ENCODE results near the gene CD1B. TPM values are rescaled to one million over a fixed set of nuclear protein-coding genes. Genes with fewer than 3 reads are reported as not detected.
"Not testable (repeated sequence)": the region's sequence is repeated elsewhere in the genome, so short reads cannot be mapped to it uniquely, and the experiment has no call there.

CD1B gene
- total RNA-seq, 4 donors from 2014 or later, result not detected

- no peaks in the 10 kb centered on the region for H3K9me3 ChIP-seq
- H3K36me3 ChIP-seq, result no peaks in the 10 kb centered on the region
- WGBS, 2 donors, result 68 to 71% methylated on average over 4 of the region's 4 CpGs
- no peaks in the 10 kb centered on the region for H3K27me3 ChIP-seq
- TF ChIP-seq CTCF (IDR thresholded peaks at IDR 0.05) (no peak), POLR2A (IDR thresholded peaks at IDR 0.05) (no peak)
- no peak for DNase-seq
- intact Hi-C loops (cut with DNase I), result no loop called here
- no peak overlapping the region for H3K4me3 ChIP-seq
- peak overlapping the region in 1 of 4 donors; percentile 10 for H3K27ac ChIP-seq
- no peaks in the 10 kb centered on the region for H3K4me1 ChIP-seq
These were observed 44.8 kb downstream of the CD1B start for GRCh38 chr1:158286487-158286886.

- DNase-seq, result peak; percentile 23
- intact Hi-C loops (cut with DNase I), result no loop called here
- H3K27ac ChIP-seq, result peak overlapping the region in 1 of 4 donors; percentile 10
These were observed 45.5 kb downstream of the CD1B start for GRCh38 chr1:158285756-158286241.

GRCh38 chr1:158283965-158284364 is 47.4 kb downstream of the CD1B start:
- no peaks in the 10 kb centered on the region for H3K27me3 ChIP-seq
- H3K27ac ChIP-seq, result no peak overlapping the region
- intact Hi-C loops (cut with DNase I), result no loop called here
- H3K4me3 ChIP-seq, result no peak overlapping the region
- no peaks in the 10 kb centered on the region for H3K36me3 ChIP-seq
- peaks cover 0 to 12% (median 0%) of the 10 kb centered on the region in 3 donors for H3K9me3 ChIP-seq
- TF ChIP-seq POLR2A (IDR thresholded peaks at IDR 0.05) (no peak), CTCF (IDR thresholded peaks at IDR 0.05) (no peak)
- 32 to 37% methylated on average over 2 of the region's 2 CpGs for WGBS, 2 donors
- DNase-seq, result no peak
- H3K4me1 ChIP-seq, result no peaks in the 10 kb centered on the region

More at GRCh38 chr1:158285756-158286241, 45.5 kb downstream of the CD1B start:
- Histone ChIP-seq H3K4me3 (no peak overlapping the region), H3K27me3 (no peaks in the 10 kb centered on the region), H3K4me1 (no peaks in the 10 kb centered on the region), H3K9me3 (no peaks in the 10 kb centered on the region), H3K36me3 (no peaks in the 10 kb centered on the region)
- 42 to 49% methylated on average over 7 of the region's 7 CpGs for WGBS, 2 donors
- TF ChIP-seq CTCF (IDR thresholded peaks at IDR 0.05) (no peak), POLR2A (IDR thresholded peaks at IDR 0.05) (no peak)

- 40% methylated on average over 1 of the region's 2 CpGs; no CpG with 5 or more reads in 1 of the 2 donors for WGBS, 2 donors
- H3K9me3 ChIP-seq, result peaks cover 0 to 12% (median 0%) of the 10 kb centered on the region in 3 donors
- H3K36me3 ChIP-seq; H3K27me3 ChIP-seq; intact Hi-C loops (cut with DNase I); H3K4me1 ChIP-seq; H3K27ac ChIP-seq; H3K4me3 ChIP-seq; DNase-seq: not testable (repeated sequence)
These were observed 48.9 kb downstream of the CD1B start for GRCh38 chr1:158282421-158282820.

Other genes starting within 250 kb of the CD1B start
- gene CD1D, start 150.6 kb downstream of the CD1B start, total RNA-seq, result 1 to 10 TPM in 2 of 4 donors, under 1 TPM in 1, not detected in 1; 0.83 to 1.9 (median 1.7) TPM
- gene CD1A, start 77.1 kb downstream of the CD1B start, total RNA-seq, result 1 to 10 TPM in 2 of 4 donors, under 1 TPM in 1, not detected in 1; 0.72 to 2.9 (median 1.2) TPM
- 1 to 10 TPM in 2 of 4 donors, under 1 TPM in 1, not detected in 1; 0.72 to 4.0 (median 2.2) TPM for gene CD1C, start 41.6 kb downstream of the CD1B start, total RNA-seq
- 1 to 10 TPM in 2 of 4 donors, under 1 TPM in 1, not detected in 1; 0.99 to 5.7 (median 3.8) TPM for gene CD1E, start 22.4 kb upstream of the CD1B start, total RNA-seq
- gene OR10T2, start 67.9 kb upstream of the CD1B start, total RNA-seq, result not detected
- not detected for gene OR10K2, start 94.7 kb upstream of the CD1B start, total RNA-seq
- gene OR10K1, start 130.3 kb upstream of the CD1B start, total RNA-seq, result not detected
- not detected for gene OR10R2, start 140.7 kb upstream of the CD1B start, total RNA-seq
- not detected for gene OR6Y1, start 222.9 kb upstream of the CD1B start, total RNA-seq
- not detected for gene OR6P1, start 239.0 kb upstream of the CD1B start, total RNA-seq
- gene OR10X1, start 248.4 kb upstream of the CD1B start, total RNA-seq, result not detected